ENCODE results near the gene CNGA3.

CNGA3 gene

DNA sequence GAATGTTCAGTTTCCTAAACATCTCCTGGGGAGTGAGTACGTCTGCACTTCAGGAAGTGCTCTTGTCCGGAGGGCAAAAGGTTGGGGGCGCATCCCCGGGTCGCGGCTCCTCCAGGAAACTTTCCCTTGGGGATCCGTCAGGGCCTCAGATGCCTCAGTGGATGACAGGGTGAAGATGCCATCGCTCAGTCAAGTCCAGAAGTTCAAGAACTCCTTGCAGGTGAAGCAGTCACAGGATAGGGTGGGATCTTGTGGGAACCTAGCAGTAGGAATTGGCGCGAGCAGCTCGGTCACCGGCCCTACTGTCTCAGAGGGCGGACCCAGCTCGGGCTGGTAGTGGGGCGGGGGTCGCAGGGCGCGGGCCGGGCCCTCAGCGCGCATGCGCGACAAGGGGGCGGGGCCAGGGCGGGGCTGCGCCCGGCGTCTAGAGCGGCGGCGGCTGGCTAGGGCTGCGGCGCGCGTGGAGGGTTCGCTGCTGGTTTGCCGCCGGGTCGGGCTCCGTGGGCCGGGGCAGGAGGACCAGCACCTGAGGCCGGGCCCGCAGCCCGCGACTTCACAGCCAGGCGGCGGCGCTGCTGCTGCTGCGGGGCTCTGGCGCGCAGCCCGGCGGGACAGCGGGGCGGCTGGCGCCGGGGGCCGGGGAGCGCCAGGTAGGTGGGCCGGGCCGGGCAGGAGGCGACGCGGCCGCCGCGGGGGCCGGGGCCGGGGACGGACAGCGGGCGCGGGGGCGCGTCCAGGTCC, 98.3 kb downstream of the CNGA3 start, which contains the start of gene INPP4A:
TSS of gene INPP4A (plus strand) at position 423 of the 741 bp plus-strand sequence. CDS start 75,191 bp downstream, outside the sequence.
- Histone ChIP-seq H3K27me3 (ENCODE audit: control insufficient read depth, insufficient read depth, low read length) (no peaks in the 10 kb centered on the region), H3K4me1 (ENCODE audit: control insufficient read depth, insufficient read depth, low read length) (peaks cover 30% of the 10 kb centered on the region), H3K27ac (ENCODE audit: low read depth, low read length) (no peak within 1 kb of the TSS; the same call in 1 of the 2 replicates), H3K9ac (ENCODE audit: low read length) (peak within 1 kb of the TSS; percentile 85), H3K4me3 (ENCODE audit: low read depth, low read length) (peak within 1 kb of the TSS; percentile 73), H3K36me3 (ENCODE audit: control insufficient read depth, insufficient read depth, low read length) (no peaks in the 10 kb centered on the region), H3K9me3 (ENCODE audit: control insufficient read depth, insufficient read depth, low read depth, low read length) (0 out of 2 replicates have a peak, but pooled peaks cover 3% of the 10 kb centered on the region)

DNA sequence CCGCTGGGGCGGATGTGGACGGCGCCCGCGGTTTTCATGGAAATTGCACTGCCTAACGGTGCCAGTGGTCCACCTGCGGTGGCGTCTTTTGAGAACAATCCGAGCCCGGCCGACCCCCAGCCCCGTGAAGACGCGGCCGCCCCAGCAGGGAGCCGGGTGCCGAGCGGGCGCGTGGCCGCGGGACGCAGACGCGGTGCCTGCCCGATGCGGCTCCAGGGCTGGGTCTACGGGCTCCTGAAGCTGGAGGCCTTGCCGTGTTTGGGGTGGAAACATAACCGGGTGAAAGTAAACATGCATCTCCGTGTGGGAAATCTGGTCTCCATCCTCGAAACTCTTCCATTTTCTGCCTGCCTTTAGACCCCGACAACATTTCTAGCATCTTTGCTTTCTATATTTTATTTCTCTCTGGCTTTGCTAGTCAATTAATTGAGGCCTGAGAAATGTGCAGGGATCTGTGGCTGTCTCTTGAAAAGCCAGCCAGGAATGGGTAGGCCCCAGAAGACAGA, 99.0 kb downstream of the CNGA3 start:
- no peaks in the 10 kb centered on the region for H3K9me3 ChIP-seq (ENCODE audit: control insufficient read depth, insufficient read depth, low read depth, low read length)
- H3K9ac ChIP-seq (ENCODE audit: low read length) = peak overlapping the region; percentile 85
- no peaks in the 10 kb centered on the region for H3K36me3 ChIP-seq (ENCODE audit: control insufficient read depth, insufficient read depth, low read length)
- no peak overlapping the region; the same call in 1 of the 2 replicates for H3K27ac ChIP-seq (ENCODE audit: low read depth, low read length)
- H3K4me1 ChIP-seq (ENCODE audit: control insufficient read depth, insufficient read depth, low read length) = peaks cover 30% of the 10 kb centered on the region
- peak overlapping the region; percentile 73 for H3K4me3 ChIP-seq (ENCODE audit: low read depth, low read length)
- H3K27me3 ChIP-seq (ENCODE audit: control insufficient read depth, insufficient read depth, low read length) = no peaks in the 10 kb centered on the region

DNA sequence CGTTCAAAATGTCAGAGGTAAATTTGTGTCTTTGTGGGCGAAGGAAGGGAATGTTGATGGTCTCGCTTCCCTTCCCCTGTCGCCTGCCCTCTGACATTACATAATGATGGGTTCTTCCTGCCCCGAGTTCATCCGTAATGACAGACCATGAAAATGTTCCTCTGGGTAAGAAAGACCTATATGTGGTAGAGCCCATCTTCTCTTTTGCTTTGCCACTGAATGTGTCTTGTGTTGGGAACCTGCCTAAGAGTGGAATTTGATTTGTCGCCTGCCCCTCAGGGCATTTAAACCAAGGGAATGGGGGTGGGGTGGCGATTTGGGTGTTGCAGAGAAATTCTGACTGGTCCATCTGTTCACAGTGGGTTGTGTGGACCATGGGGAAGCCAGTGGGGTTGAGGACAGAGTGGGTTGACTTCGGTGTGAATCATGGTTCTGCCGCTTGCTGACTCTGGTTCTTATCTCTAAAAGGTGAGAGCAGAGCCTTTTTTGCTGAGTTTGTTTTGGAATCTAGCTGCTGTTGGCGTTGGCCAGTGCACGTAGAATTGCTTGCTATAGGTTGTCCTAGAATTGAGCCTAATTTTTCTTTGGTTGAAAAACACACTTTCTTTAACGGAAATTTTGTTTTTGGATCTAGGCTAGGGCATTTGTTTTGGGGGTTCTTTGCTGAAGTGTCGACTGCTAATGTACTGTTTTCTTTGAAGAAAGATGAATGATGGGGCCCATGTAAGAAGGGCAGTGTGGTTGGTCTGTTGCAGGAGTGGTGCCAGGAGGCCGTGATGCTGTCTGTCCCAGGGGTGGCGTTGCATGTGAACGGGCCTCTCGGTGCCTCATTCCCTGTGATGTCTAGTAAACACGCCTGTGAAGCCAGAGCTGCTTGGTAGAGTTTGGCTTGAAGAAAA, 99.7 kb downstream of the CNGA3 start:
- no peak overlapping the region for H3K27ac ChIP-seq (ENCODE audit: low read depth, low read length)
- peak overlapping the region; percentile 85 for H3K9ac ChIP-seq (ENCODE audit: low read length)
- H3K36me3 ChIP-seq (ENCODE audit: control insufficient read depth, insufficient read depth, low read length) = no peaks in the 10 kb centered on the region
- peak overlapping the region; percentile 73 for H3K4me3 ChIP-seq (ENCODE audit: low read depth, low read length)
- H3K4me1 ChIP-seq (ENCODE audit: control insufficient read depth, insufficient read depth, low read length) = peaks cover 34% of the 10 kb centered on the region
- no peaks in the 10 kb centered on the region for H3K27me3 ChIP-seq (ENCODE audit: control insufficient read depth, insufficient read depth, low read length)
- H3K9me3 ChIP-seq (ENCODE audit: control insufficient read depth, insufficient read depth, low read depth, low read length) = no peaks in the 10 kb centered on the region

DNA sequence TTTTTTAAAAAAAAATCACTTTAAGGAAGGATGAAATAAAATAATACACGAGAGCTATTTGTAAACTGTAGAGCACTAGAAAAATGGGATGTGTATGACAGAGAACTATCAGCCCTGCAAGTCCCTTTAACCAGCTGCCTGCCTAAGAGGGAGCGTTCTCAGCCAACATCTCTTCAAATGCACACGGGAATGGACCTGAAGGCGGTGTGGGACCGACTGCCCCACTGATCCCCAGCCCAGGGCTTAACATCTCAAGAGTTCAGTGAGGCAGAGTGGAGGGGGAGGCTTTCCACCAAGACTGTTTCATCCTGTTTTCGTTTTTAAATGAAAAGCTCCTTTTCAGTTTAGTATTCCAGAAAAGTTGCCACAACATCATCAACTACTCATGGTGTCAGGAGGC, 100.6 kb downstream of the CNGA3 start:
- H3K9me3 ChIP-seq (ENCODE audit: control insufficient read depth, insufficient read depth, low read depth, low read length) = no peaks in the 10 kb centered on the region
- no peaks in the 10 kb centered on the region for H3K36me3 ChIP-seq (ENCODE audit: control insufficient read depth, insufficient read depth, low read length)
- peak overlapping the region; percentile 73; the same call in 1 of the 2 replicates for H3K4me3 ChIP-seq (ENCODE audit: low read depth, low read length)
- no peak overlapping the region for H3K9ac ChIP-seq (ENCODE audit: low read length)
- H3K4me1 ChIP-seq (ENCODE audit: control insufficient read depth, insufficient read depth, low read length) = peaks cover 42% of the 10 kb centered on the region
- no peak overlapping the region for H3K27ac ChIP-seq (ENCODE audit: low read depth, low read length)
- no peaks in the 10 kb centered on the region for H3K27me3 ChIP-seq (ENCODE audit: control insufficient read depth, insufficient read depth, low read length)

Data from HUES6 (cell line).